ENCODE data around the gene CDK8.
"Not testable (repeated sequence)": the region's sequence is repeated elsewhere in the genome, so short reads cannot be mapped to it uniquely, and the experiment has no call there.

CDK8 gene

GRCh38 chr13:26316095-26316494, 62.2 kb downstream of the CDK8 start:
- not testable (repeated sequence) for DNase-seq (ENCODE audit: low spot score)

GRCh38 chr13:26320766-26321165, 66.8 kb downstream of the CDK8 start:
- no peak for DNase-seq (ENCODE audit: low spot score)

DNA sequence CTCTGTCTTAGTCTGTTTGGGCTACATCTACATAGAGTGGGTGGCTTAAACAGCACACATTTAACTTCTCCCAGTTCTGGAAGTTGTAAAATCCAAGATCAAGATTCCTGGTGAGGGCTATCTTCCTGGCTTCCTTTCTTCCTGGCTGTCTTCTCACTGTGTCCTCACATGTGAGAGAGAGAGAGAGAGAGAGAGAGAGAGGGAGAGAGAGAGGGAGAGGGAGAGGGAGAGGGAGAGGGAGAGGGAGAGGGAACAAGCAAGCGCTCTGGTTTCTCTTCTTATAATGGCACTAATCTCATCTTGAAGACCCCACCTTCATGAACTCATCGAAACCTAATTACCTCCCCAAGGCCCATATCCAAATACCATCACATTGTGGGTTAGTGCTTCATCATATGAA, 69.2 kb downstream of the CDK8 start:
- DNase-seq (ENCODE audit: low spot score), result no peak

DNA sequence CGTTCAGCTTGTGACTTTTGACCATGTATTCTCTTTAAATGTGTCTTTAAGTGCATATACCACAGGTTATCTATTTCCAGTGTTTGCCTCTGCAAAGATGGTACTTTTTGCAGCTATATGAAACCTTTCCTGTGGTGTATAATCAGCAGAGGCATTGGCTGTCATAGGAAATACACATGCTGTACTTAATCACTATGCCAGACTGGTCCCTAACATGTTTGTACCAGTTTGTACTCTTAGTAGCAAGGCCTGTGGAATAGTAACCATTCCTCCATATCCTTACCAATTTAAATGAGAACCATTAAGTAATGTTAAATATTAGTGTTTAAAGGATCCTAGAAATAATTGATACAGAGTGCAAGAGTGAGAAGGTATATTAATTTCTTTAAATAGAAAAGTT, 69.8 kb downstream of the CDK8 start:
- no peak for DNase-seq (ENCODE audit: low spot score)

DNA sequence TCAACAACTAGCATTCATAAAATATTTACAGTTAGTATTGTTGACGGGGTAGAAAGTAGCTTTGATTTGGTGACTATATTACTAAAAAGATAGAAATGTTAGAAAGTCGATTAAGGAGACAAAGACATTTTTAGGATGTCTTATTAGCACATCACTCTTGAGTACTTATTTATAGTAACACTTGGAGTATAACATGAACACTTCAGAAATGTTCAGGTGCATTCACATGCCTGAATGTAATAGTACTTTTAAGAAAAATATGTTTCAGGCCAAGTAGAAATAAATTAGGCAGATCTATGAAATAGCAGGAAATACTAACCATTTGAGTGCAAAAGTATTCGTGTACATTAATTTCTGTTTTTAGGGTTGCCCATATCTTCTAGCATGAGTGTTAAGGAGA, 70.4 kb downstream of the CDK8 start:
- no peak for DNase-seq (ENCODE audit: low spot score)

- no peak for DNase-seq (ENCODE audit: low spot score)
Measured at GRCh38 chr13:26324867-26325266, 70.9 kb downstream of the CDK8 start.

DNA sequence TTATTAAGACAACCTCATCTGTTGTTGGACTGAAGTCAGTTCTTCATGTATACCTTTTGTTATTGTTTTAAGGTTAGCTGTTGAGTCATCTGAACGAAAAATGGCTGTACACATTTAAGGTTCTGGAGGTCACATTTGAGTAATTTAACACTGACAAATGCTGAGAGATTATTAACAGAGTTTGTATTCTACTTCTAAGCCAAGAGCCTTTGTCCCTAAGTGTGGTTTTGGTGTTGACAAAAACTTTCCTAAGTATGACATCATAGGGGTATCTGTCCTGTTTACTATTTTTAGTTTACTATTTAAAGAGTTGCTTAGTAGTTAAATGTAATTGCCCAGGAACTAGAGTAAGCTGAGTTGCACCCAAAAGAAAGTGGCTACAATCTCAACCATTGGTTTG, 71.9 kb downstream of the CDK8 start:
- no peak for DNase-seq (ENCODE audit: low spot score)

- DNase-seq (ENCODE audit: low spot score), result no peak
Measured at GRCh38 chr13:26326562-26326961, 72.6 kb downstream of the CDK8 start.

DNA sequence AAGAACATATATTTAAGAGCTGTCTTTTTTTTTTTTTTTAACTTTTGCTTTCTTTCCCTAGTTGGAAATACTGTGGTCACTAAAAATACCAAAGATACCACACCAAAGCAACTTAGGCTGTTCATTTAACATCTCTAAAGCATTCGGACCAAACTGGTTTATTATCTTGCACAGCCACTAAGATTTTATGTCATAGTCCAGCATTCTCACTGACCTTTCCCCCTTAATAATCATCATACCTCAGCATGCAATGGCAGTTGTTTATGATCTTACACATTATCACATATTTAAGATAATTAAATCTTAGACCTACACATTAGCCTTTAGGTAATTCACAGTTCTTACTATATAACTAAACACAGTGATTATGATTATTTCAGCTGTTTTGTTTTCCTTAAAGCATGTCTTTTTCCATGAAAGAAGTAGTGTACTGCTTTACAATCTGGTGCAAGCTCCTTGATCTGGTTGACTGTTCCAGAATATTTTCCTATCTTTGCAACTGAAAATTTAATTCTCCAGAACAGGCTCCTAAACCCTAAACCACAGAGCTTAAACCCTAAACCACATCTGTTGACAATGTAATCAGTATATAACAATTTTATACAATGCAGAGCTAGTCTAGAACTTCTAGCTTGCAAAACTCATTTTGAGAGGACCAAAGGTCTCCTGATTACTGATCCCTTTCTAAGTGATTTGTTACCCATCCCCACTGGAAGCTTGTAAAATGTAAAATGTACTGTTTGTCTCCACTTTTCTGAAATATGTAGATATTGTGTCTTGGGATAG, 74.2 kb downstream of the CDK8 start:
- DNase-seq (ENCODE audit: low spot score), result no peak

- no peak for DNase-seq (ENCODE audit: low spot score)
Measured at GRCh38 chr13:26335158-26335557, 81.2 kb downstream of the CDK8 start.

- DNase-seq (ENCODE audit: low spot score), result no peak
Measured at GRCh38 chr13:26340807-26341206, 86.9 kb downstream of the CDK8 start.

DNA sequence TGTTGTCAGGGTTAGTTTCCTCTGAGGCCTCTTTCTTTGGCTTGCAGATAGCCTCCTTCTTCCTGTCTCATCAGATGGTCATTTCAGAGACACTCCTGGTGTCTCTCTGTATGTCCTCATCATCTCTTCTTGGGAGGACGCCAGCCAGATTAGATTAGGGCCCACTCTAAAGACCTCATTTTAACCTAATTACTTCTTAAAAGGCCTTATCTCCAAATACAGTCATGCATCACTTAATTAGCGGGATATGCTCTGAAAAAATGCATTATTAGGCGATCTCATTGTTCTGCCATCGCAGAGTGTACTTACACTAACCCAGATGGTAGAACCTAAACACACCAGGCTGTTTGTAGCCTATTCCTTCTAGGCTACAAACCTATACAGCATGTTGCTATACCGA, 89.0 kb downstream of the CDK8 start:
- DNase-seq (ENCODE audit: low spot score), result peak; percentile 32

DNA sequence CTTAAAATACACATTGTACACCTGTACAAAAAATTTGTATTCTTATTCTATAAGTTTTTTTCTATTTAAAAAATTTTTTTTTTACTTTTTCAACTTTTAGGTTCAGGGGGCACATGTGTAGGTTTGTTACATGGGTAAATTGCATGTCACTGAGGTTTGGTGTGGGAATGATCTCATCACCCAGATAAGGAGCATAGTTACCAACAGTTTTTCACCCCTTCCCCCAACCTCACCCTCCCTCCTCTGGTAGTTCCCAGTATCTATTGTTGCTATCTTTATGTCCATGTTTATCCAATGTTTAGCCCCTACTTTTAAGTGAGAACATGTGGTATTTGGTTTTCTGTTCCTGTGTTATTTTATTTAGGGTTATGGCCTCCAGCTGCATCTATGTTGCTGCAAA, 89.9 kb downstream of the CDK8 start:
- DNase-seq (ENCODE audit: low spot score), result no peak

DNA sequence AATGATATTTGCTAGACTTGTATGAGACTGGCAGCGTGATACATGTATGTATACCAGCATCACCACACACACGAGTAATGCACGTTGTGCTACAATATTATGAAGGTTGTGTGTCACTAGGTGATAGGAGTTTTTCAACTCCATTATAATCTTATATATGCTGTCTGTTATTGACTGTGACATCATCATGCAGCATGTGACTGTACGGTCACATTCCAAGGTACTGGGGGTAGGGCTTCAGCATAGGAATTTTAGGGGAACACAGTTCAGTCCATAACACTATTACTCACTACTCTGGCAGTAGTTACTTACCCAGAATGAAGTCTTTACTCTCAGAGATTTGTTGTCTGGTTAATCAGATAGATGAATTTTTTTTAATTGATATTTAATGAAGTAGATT, 91.1 kb downstream of the CDK8 start:
- no peak for DNase-seq (ENCODE audit: low spot score)

GRCh38 chr13:26348966-26349365, 95.0 kb downstream of the CDK8 start:
- DNase-seq (ENCODE audit: low spot score), result no peak

DNA sequence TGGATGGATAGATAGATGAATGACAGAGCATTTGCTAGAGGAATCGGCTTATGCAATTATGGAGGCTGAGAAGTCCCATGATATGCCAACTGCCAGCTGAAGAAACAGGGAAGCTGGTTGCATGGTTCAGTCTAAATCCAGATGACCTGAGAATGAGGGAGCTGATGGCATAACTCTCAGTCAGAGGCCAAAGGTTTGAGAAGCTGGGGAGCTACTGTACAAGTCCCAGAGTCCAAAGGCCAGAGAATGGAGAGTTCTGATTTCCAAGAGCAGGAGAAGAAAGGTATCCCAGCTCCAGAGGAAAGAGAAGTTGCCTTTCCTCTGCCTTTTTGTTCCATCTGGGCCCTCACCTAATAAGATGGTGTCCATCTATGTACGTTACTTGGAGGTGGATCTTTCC, 108.3 kb downstream of the CDK8 start:
- DNase-seq (ENCODE audit: low spot score), result no peak

- DNase-seq (ENCODE audit: low spot score), result no peak
Measured at GRCh38 chr13:26370553-26370952, 116.6 kb downstream of the CDK8 start.

- DNase-seq (ENCODE audit: low spot score), result no peak
Measured at GRCh38 chr13:26372747-26373146, 118.8 kb downstream of the CDK8 start.

- DNase-seq (ENCODE audit: low spot score), result no peak
Measured at GRCh38 chr13:26376430-26376829, 122.5 kb downstream of the CDK8 start.

DNA sequence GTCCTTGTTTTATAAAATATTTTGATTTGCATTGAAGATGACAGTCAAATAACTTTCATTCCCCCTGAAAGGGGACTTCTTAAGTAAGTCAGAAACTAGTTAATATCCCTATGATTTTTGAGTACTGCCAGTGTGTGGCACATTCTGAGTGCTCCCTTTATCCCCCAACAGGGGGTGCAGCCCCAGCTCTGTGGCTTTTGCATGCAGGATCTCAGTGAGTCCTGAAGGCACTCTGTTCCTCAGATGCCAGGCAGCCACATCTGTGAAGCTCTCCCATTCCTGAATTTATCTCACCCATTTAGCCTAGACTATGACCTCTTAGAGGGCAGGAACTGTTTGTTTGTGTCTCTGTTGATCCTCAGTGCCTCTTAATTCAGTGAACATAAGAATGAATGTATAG, 123.1 kb downstream of the CDK8 start:
- DNase-seq (ENCODE audit: low spot score), result peak; percentile 68

- DNase-seq (ENCODE audit: low spot score), result no peak
Measured at GRCh38 chr13:26378116-26378515, 124.2 kb downstream of the CDK8 start.

- no peak for DNase-seq (ENCODE audit: low spot score)
Measured at GRCh38 chr13:26379831-26380230, 125.9 kb downstream of the CDK8 start.

DNA sequence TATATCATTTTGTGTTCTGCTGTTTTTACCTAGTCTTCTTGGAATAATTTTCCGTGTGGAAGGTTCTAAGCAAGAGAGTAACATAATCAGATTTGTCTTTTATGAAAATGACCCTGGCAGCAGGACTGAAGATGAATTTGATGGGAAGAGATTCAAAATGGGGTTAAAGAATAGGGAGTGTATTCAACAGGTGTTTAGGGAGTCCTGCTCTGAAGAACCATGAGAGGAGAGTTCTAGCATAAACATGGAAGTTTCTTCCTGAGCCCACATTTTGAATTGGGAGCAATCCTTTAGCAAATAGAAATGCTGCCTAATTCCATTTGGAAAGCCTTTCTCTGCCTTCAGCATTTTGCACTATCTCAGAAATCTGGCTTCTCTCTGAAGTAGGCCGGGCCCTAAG, 127.0 kb downstream of the CDK8 start:
- DNase-seq (ENCODE audit: low spot score), result no peak

DNA sequence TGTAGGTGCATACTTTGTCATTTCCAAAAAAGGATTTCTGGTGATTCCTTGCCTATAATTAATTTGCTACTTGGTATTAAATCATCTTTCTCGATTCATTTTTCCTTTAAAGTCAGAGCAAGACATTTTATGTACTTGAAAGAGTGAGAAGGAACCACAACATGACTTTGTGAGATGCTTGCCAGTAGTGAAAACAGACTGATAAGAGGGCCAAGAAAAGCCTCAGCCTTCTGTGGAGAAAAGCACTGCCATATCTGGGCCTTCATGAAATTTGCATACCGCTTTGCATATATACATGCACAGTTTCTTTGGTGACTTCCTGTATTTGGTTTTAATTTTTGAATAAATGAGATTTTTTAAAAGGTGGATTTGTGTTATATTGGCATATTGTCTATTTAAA, 128.4 kb downstream of the CDK8 start:
- DNase-seq (ENCODE audit: low spot score), result no peak
